ENCODE measurements around the gene BMF. TPM values are rescaled to one million over a fixed set of nuclear protein-coding genes. Genes with fewer than 3 reads are reported as not detected.

Gene BMF
- total and polyA plus RNA-seq, 7 donors, result 0.65 to 7.2 (median 3.4) TPM

DNA sequence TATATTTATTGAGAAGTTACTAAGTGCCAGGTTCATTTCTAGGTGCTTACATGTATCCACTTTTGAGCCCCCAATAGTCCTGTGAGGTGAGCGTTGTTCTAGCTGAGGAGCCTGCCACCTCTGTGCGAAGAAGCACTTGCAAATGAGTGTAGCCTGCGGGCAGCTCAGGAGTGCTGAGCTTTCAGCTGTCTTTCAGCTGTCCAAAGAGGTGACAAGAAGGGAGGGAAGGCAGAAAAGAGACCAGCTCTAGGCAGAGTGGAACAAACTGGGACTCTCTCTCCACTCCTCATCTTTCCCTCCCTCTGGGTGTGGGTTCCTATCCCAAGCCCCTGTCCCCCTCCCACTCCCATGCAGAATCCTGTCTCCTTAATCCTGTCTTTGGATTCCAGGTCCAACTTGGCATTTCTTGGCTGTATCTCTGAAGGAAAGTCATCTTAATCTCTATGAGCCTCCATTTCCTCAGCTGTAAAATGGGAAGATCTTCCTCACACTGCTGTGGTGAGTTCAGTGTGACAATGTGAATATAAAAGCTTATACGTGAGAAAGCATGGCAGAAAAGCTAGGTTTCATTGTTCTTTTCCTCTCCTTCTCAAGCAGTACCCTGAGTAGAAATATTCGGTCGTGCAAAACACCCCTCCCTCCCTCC, 63.0 kb downstream of the BMF start:
- H3K36me3 ChIP-seq (ENCODE audit: insufficient read depth in 1 of 2, low read depth in 1 of 2), result no peaks in the 10 kb centered on the region
- WGBS, 3 donors, result 78 to 86% (median 81%) methylated on average over 6 of the region's 6 CpGs
- H3K27me3 ChIP-seq (ENCODE audit: insufficient read depth in 3 of 3, low read length in 2 of 3), result no peaks in the 10 kb centered on the region
- peak overlapping the region; percentile 46 for H3K27ac ChIP-seq
- DNase-seq (no peak), ATAC-seq (peak; percentile 11 to 36 (median 28))
- TF ChIP-seq, protein P1, sequence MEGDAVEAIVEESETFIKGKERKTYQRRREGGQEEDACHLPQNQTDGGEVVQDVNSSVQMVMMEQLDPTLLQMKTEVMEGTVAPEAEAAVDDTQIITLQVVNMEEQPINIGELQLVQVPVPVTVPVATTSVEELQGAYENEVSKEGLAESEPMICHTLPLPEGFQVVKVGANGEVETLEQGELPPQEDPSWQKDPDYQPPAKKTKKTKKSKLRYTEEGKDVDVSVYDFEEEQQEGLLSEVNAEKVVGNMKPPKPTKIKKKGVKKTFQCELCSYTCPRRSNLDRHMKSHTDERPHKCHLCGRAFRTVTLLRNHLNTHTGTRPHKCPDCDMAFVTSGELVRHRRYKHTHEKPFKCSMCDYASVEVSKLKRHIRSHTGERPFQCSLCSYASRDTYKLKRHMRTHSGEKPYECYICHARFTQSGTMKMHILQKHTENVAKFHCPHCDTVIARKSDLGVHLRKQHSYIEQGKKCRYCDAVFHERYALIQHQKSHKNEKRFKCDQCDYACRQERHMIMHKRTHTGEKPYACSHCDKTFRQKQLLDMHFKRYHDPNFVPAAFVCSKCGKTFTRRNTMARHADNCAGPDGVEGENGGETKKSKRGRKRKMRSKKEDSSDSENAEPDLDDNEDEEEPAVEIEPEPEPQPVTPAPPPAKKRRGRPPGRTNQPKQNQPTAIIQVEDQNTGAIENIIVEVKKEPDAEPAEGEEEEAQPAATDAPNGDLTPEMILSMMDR (IDR thresholded peaks at IDR 0.05), result no peak
- peaks cover 24% of the 10 kb centered on the region for H3K4me1 ChIP-seq
- intact Hi-C loops (cut with DNase I), result loop anchor here (2.0 to 10.0 kb wide), 5 partner anchors 59 to 389 kb away; partner anchors contain the start of gene BUB1B (in 1 of the 2)
- H3K9me3 ChIP-seq, result no peaks in the 10 kb centered on the region
- H3K4me3 ChIP-seq, result peak overlapping the region; percentile 29

DNA sequence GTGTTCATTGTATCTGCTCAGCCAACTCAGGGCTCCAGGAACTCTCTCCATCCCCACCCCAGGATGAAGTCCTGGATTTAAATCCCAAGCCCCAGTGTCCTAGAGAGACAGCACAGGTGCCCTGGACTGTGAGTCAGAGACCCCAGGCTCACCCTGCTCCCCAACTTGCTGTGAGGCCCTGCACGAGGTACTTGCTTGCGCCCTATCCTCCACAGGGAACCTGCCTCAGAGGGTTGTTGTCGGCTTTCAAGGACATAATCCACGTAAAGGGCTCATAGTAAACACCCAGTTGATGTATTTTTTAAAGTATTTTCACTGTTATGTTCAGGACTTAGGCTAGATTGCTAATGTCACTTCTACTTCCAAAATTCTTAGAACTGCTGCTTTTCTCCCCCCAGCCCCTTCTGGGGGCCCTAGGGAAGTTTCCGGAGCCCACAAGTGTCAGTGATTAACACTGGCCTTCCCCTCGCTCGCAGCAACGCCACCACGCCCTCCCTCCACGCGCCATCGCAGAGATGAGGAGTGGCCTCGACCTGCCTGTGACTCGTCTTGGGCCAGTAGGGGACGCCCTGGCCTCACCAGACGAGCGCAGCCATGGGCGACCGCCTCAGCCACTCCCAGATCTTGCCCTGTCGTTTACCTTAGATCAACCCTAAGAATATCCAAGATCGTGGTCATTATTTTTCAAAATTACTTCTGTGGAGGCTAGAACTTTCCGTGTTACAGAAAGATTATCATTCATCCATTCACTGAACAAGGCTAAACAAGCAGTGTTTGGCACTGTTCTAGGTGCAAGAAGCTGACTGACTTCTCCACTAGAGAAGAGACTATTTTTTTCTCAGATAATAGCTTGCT, 63.7 kb downstream of the BMF start:
- Histone ChIP-seq H3K9me3 (no peaks in the 10 kb centered on the region), H3K4me1 (peaks cover 30% of the 10 kb centered on the region), H3K36me3 (ENCODE audit: insufficient read depth in 1 of 2, low read depth in 1 of 2) (no peaks in the 10 kb centered on the region), H3K27ac (peak overlapping the region; percentile 51), H3K4me3 (peak overlapping the region; percentile 29), H3K27me3 (ENCODE audit: insufficient read depth in 3 of 3, low read length in 2 of 3) (no peaks in the 10 kb centered on the region)
- TF ChIP-seq, protein P1 (IDR thresholded peaks at IDR 0.05), result peak; percentile 91
- peak; percentile 90 to 96 (median 94) for ATAC-seq
- intact Hi-C loops (cut with DNase I), result loop anchor here (2.0 to 10.0 kb wide), 6 partner anchors 60 to 390 kb away; partner anchors contain the start of gene BUB1B (in 2 of the 2)
- DNase-seq, result peak; percentile 88 to 93
- WGBS, 3 donors, result 5 to 10% (median 6%) methylated on average over 22 of the region's 22 CpGs

DNA sequence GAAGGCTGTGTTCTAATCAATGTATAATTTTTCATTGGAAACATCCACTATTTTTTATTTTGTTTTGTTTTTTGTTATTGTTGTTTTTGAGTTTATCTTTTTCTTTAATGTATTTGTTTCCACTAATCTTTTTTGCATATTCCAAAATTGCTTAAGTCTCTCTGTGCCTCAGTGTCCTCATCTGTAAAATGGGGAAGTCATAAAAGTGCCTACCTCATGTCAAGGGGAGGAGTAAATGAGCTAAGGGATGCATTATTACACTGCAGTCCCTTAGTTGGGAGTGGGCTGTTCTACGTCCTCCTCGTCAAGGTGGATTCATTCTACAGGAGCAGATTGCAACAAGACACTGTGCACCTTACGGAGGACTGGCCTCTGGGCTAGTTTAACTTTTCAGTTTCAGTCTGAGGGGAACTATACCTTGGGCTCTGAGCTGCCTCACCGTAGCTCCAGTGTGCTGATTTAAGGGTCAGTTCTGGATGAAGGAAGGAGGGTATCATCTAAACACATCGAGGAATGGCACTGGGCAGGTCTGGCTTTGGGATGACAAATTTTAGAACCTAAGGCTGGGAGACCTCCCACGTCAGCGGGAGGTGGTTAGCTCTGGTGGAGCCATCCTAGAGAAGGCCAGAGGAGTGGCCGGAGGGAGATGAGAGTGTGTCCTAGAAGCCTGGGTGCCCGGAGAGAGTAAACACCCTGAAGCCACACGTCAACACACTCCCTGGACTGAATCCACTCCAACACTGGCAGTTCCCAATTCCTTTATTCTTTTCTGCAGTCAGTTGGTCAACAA, 64.6 kb downstream of the BMF start:
- 79 to 83% (median 81%) methylated on average over 10 of the region's 10 CpGs for WGBS, 3 donors
- intact Hi-C loops (cut with DNase I), result loop anchor here (2.0 to 10.0 kb wide), 5 partner anchors 61 to 391 kb away; partner anchors contain the start of gene BUB1B (in 2 of the 2)
- Histone ChIP-seq H3K4me3 (no peak overlapping the region), H3K4me1 (peaks cover 29% of the 10 kb centered on the region), H3K27me3 (ENCODE audit: insufficient read depth in 3 of 3, low read length in 2 of 3) (no peaks in the 10 kb centered on the region), H3K27ac (peak overlapping the region; percentile 51), H3K9me3 (no peaks in the 10 kb centered on the region), H3K36me3 (ENCODE audit: insufficient read depth in 1 of 2, low read depth in 1 of 2) (no peaks in the 10 kb centered on the region)
- TF ChIP-seq, protein P1 (IDR thresholded peaks at IDR 0.05), result no peak
- no peak for ATAC-seq
- DNase-seq, result no peak

DNA sequence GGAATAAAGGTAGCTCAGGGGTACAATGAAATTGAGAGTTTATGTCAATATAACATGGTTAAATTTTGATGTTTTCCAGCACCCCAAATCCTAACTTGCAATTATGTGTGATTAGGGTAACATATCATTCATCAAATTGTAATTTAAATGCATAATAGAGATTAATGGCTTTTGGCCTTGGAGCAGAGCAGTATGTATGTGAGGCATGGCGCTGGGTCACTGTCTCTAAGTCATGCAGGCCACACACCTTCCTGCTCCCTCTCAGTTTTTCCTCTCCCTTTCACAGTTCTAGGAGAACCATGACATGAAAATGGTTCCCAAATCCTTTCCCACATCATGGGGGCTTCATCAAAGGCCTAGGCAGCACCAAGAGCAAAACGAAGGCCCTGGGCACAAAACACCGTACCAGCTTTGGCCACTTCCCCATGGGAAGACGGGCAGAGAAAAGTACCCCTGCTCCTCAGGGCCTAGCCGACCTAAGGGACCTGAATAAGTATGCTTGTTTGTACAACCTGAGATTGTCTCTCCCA, 65.8 kb downstream of the BMF start:
- Histone ChIP-seq H3K36me3 (ENCODE audit: insufficient read depth in 1 of 2, low read depth in 1 of 2) (peaks cover 0 to 3% of the 10 kb centered on the region in 2 donors), H3K4me3 (no peak overlapping the region), H3K27me3 (ENCODE audit: insufficient read depth in 3 of 3, low read length in 2 of 3) (no peaks in the 10 kb centered on the region), H3K4me1 (peaks cover 23% of the 10 kb centered on the region), H3K27ac (no peak overlapping the region), H3K9me3 (no peaks in the 10 kb centered on the region)
- intact Hi-C loops (cut with DNase I), result loop anchor here (5.0 to 10.0 kb wide), 3 partner anchors 119 to 392 kb away; partner anchors contain the start of gene BUB1B (in 2 of the 2)
- ATAC-seq (no peak), DNase-seq (no peak)
- 79 to 84% (median 83%) methylated on average over 5 of the region's 5 CpGs for WGBS, 3 donors
- TF ChIP-seq, protein P1 (IDR thresholded peaks at IDR 0.05), result no peak

Measured in psoas muscle (tissue), 8 donors.